ENCODE measurements around the gene ECI1.

DNA sequence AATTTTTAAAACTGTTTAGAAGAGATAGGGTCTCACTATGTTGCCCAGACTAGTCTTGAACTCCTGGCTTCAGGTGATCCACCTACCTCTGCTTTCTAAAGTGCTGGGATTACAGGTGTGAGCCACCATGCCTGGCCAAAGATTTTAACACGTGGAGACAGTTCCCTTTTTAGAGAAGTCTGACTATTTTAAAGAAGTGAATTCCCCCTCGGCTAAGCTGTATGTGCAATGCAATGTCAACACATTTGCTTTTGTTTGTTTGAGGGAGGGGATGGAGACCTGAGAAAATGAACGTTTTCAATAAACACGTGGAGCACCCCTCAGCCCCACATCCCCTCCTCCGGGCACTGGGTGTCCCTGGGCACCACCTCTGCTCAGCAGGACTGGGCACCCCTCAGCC lies 30.9 kb upstream of the ECI1 start:
- TF ChIP-seq RAD21 (IDR thresholded peaks at IDR 0.05; ENCODE audit: low read depth) = no peak
- TF ChIP-seq FOXM1 (IDR thresholded peaks at IDR 0.05; ENCODE audit: borderline replicate concordance, low read depth) = no peak
- TF ChIP-seq TAF1 (IDR thresholded peaks at IDR 0.05; ENCODE audit: low read depth) = no peak
